AG08396 (cell line): ENCODE measurements around the gene SEMA3E.
"Not testable (repeated sequence)": the region's sequence is repeated elsewhere in the genome, so short reads cannot be mapped to it uniquely, and the experiment has no call there.

Experiments
- DNase-seq: peaks from one replicate; pipeline ENCODE4 v3.0.0; 2012; ENCODE audit warnings: low spot score, mixed read lengths

SEMA3E gene

GRCh38 chr7:83486957-83487356 is 162.0 kb downstream of the SEMA3E start:
- DNase-seq: no peak

DNA sequence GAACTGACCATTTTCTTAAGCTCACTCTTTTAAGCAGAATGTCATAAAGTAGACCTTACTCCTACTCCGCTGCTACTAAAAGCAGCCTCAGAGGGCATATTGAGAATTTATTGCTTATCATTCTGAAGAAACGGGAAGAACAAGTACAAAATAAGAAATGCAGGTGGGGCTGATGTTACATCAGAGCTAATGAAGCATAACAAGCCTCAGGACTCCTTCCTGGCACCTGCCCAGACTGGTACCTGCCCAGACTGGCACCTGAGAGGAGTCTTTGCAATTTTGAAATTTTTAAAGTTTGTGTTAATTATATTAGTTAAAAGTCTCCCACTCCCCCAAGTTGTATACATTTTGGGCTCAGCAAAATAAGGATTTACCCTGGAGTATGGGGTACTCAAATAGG is 162.4 kb downstream of the SEMA3E start:
- no peak for DNase-seq

DNA sequence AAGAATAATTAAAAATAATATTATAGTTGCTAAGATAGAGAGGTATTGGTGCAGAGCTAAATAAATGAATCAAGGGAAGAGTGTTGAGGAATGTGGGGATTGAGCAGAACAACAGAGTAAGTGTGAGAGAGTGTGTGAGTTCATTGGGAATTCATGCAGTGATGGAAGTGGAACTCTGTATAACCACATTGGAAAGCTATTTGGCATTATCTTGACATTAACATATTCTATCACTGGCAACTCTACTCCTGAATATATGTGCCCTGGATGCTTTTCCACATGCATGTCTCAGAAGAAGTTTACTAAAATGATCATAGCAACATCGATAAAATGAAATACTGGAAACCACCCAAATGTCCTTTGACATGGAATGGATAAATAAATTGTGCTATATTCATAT is 164.1 kb downstream of the SEMA3E start:
- DNase-seq: no peak

GRCh38 chr7:83484266-83484665 is 164.7 kb downstream of the SEMA3E start:
- no peak for DNase-seq

DNA sequence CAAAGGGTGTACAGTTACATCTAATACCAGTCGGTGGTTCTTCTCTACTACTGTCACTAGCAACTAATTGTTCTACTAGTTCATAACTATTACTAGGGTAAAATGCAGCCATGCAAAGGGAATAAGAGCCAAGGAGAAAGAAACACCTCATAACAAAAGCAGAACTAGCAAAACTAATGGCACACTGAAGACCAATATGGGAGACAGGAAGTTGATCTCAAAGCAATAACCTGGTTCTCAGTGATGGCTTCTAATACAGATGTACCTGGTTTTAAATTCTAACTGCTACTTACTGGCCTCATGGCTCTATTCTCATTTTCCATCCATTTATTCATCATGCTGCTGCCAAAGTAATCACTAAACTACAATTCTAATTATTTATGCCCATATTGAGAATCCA is 170.3 kb downstream of the SEMA3E start:
- DNase-seq: no peak

- DNase-seq: no peak
These were observed 172.4 kb downstream of the SEMA3E start for GRCh38 chr7:83476511-83477050.

DNA sequence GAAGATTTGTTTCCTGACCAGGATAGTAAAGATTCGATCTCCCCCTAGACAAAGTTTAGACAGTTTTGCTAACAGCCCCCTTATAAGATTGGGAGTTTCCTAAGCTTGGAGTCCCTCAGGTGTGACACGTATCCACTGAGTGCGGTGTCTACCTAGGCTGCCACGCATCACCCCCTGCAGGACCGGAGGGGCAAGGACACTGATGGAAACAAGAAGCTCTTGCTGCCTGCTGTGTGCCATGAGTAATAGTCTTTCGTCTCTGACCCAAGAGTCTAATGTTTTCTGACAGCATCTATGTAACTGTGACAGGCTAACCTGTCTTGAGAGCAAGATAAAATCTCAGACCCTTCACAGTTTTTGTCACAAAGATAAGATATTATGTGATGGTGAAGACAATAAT is 173.5 kb downstream of the SEMA3E start:
- no peak for DNase-seq

- DNase-seq: no peak
These were observed 176.6 kb downstream of the SEMA3E start for GRCh38 chr7:83472376-83472775.

GRCh38 chr7:83469491-83469890 is 179.4 kb downstream of the SEMA3E start:
- DNase-seq: no peak

- DNase-seq: peak; percentile 17
These were observed 179.9 kb downstream of the SEMA3E start for GRCh38 chr7:83469076-83469475.

GRCh38 chr7:83468251-83468739 is 180.6 kb downstream of the SEMA3E start:
- peak; percentile 82 for DNase-seq

DNA sequence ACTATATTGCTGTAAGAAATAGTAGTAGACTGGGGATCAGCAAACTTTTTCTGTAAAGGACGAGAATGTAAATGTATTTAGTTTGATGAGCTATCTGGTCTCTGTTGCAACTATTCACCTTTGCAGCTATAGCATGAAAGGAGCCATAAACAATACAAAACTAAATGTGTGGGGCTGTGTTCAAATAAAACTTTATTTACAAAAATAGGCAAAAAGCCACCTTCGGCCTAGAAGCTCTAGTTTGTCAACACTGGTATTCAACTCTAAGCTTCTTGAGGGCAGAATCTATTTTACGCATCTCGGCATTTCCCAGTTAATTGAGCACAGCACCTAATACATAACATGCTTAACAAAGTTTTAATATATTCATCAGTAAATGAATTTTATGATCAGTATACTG is 181.4 kb downstream of the SEMA3E start:
- DNase-seq: no peak

DNA sequence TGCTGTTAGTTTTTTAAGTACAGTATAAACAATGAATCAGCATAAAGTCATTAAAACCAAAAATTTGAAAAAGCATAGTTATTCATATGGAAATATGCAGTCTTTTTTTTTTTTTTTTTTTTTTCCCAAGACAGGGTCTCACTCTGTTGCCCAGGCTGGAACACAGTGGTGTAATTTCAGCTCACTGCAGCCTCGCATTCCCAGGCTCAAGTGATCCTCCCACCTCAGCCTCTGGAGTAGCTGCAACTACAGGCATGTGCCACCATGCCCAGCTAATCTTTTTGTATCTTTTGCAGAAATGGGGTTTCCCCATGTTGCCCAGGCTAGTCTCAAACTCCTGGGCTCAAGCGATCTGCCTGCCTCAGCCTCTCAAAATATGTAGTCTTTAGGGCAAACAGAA is 182.0 kb downstream of the SEMA3E start:
- DNase-seq: no peak

DNA sequence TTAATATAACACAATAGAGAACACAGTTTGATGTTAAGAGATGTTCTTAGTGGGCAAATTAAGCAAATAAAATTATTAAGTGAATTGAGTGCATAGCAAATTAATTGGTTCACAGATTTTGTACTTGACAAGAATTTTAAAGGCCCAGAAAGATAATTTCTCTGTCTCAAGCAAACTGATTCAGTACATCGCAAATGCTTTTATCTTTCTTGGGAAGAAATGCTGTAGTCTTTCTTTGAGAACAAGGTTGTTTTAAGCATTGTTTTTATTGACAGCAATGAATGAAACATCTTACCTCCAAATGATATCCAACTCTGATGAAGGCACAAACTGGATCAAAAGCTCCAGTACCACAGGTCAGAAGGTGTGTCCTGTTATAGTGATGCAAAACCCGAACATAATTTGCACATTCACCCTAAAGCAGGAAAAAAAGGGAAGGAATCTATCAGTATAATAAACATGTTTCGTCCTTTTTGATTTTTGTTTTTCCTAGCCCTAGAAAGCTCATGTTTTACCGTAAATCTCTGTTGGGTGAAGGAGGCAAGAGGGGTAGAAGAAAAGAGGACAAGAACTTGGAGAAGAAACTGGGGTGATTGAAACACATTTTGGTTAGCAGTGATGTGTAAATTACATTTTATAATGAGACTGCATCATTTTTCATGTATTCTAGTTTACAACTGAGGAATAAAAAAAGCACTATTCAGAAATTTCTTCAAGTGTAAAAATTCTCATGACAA is 182.6 kb downstream of the SEMA3E start:
- DNase-seq: no peak

GRCh38 chr7:83465643-83466042 is 183.3 kb downstream of the SEMA3E start:
- no peak for DNase-seq

DNA sequence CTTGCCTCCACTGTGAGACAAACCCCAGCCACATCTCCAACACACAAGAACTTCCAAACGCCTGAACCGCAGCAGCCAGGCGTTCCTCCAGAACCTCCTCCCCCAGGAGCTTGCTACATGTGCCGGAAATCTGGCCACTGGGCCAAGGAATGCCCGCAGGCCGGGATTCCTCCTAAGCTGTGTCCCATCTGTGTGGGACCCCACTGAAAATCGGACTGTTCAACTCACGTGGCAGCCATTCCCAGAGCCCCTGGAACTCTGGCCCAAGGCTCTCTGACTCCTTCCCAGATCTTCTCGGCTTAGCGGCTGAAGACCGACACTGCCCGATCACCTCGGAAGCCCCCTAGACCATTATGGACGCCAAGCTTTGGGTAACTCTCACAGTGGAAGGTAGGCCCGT is 187.1 kb downstream of the SEMA3E start:
- not testable (repeated sequence) for DNase-seq

DNA sequence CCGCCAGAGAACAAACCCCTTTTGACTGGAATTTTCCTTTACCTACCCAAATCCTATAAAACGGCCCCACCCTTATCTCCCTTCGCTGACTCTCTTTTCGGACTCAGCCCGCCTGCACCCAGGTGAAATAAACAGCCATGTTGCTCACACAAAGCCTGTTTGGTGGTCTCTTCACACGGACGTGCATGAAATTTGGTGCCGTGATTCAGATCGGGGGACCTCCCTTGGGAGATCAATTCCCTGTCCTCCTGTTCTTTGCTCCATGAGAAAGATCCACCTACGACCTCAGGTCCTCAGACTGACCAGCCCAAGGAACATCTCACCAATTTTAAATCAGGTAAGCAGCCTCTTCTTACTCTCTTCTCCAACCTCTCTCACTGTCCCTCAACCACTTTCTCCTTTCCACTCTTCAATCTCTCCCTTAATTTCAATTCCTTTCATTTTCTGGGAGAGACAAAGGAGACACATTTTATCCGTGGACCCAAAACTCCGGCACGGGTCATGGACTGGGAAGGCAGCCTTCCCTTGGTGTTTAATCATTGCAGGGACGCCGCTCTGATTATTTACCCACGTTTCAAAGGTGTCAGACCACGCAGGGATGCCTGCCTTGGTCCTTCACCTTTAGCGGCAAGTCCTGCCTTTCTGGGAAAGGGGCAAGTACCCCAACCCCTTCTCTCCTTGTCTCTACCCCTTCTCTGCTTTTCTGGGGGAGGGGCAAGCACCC is 188.8 kb downstream of the SEMA3E start:
- not testable (repeated sequence) for DNase-seq

DNA sequence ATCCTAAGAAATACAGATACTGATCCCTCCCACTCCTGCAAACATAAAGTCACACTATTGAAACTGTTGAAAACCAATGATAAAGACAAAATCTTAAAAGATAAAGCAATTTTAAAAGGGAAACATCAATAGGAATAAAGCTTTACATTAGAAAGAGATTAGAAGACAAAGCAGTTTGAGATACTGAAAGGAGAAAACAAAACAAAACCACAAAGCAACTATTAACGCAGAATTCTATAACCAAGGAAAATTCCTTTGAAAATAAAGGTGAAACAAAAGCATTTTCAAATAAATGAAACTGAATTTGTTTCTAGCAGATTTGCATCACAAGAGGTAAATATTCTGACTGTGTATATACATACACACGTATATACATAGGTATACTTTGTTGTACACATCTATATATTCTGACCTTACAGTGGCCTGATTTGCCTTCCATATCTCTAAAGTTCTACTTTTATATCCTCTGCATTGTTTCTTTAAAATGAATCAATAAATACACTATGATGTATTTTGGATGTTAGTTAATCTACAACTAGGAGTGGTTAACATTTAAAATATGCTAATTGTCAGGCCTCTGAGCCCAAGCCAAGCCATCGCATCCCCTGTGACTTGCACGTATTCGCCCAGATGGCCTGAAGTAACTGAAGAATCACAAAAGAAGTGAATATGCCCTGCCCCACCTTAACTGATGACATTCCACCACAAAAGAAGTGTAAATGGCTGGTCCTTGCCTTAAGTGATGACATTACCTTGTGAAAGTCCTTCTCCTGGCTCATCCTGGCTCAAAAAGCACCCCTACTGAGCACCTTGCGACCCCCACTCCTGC is 189.6 kb downstream of the SEMA3E start:
- DNase-seq: not testable (repeated sequence)

- DNase-seq: no peak
These were observed 191.7 kb downstream of the SEMA3E start for GRCh38 chr7:83457022-83457892.

DNA sequence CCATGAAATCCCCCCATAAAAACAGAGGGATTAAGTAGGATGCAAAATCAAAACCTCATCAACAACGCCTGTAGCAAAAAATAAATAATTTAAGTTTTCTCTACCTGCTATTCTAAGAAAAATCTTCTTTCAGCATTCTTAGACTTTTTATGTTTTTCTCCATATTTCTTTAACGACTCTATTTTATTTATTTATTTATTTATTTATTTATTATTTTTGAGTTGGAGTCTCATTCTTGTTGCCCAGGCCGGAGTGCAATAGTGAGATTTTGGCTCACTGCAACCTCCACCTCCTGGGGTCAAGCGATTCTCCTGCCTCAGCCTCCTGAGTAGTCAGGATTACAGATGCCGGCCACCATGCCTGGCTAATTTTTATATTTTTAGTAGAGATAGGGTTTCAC is 192.5 kb downstream of the SEMA3E start:
- DNase-seq: no peak

DNA sequence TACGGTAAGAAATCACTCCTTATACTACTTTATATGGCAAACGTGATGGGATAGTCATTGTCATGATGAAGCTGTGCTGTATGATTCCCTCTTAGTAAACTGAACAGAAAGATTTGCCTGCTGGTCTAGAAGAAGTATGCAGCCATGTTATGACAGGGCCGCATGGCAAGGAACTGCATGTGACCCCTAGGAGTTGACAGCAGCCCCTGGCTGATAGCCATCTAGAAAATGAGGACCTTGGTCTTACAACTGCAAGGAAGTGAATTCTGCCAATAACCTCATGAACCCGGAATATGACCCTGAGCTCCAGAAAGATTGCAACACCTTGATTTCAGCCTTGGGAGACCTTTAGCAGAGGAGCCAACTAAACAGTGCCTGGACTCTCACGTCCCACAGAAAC is 193.3 kb downstream of the SEMA3E start:
- DNase-seq: no peak
